LNCAP (cell line): ENCODE results near the gene SLC6A18.

ENCODE experiments used
- TF ChIP-seq, protein P1 (sequence below): fragments of 450-650 bp; IDR thresholded peaks from 2 replicates; pipeline ENCODE4 v1.5.1; 2017; ENCODE audit warnings: mild to moderate bottlenecking

The SLC6A18 gene

DNA sequence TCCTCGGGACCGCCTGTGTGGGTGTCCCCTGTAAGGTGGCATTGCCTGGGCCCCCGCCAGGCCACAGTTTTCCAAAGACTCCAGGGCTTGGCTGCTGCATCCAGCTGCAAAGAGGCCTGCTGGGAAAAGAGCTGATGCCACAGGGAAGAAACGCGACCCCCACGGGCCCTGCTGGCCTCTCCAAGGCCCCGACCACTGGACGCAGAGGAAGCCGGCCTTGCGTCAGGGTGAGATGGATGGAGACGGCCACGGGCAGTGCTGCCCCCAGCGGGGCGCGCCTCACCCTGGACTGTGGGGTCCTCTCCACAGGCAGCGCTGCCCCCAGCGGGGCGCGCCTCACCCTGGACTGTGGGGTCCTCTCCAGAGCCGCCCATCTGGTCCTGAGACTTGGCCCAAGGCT, 45.1 kb upstream of the SLC6A18 start:
- TF ChIP-seq, protein P1, sequence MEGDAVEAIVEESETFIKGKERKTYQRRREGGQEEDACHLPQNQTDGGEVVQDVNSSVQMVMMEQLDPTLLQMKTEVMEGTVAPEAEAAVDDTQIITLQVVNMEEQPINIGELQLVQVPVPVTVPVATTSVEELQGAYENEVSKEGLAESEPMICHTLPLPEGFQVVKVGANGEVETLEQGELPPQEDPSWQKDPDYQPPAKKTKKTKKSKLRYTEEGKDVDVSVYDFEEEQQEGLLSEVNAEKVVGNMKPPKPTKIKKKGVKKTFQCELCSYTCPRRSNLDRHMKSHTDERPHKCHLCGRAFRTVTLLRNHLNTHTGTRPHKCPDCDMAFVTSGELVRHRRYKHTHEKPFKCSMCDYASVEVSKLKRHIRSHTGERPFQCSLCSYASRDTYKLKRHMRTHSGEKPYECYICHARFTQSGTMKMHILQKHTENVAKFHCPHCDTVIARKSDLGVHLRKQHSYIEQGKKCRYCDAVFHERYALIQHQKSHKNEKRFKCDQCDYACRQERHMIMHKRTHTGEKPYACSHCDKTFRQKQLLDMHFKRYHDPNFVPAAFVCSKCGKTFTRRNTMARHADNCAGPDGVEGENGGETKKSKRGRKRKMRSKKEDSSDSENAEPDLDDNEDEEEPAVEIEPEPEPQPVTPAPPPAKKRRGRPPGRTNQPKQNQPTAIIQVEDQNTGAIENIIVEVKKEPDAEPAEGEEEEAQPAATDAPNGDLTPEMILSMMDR: no peak

DNA sequence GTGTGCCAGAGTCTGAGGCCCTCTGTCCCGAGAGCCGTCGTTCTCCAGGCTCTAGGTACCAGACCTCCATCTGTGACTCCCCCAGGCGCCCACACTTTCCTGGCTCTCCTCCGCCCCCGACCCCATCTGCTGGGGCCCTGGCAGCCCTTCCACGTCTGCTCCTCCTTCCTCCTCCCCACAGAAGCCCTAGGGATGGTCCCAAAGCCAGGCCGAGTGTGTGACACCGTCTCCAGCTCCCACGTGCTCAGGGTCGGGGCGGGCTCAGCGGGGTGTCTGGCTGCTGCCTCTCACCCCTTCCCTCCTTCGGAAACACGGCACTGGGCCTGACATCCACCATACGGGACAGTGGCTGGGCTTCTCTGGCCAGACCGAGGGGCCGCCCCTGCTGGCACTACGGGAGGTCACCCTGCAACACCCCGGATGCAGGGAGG, 44.3 kb upstream of the SLC6A18 start:
- TF ChIP-seq, protein P1: no peak

DNA sequence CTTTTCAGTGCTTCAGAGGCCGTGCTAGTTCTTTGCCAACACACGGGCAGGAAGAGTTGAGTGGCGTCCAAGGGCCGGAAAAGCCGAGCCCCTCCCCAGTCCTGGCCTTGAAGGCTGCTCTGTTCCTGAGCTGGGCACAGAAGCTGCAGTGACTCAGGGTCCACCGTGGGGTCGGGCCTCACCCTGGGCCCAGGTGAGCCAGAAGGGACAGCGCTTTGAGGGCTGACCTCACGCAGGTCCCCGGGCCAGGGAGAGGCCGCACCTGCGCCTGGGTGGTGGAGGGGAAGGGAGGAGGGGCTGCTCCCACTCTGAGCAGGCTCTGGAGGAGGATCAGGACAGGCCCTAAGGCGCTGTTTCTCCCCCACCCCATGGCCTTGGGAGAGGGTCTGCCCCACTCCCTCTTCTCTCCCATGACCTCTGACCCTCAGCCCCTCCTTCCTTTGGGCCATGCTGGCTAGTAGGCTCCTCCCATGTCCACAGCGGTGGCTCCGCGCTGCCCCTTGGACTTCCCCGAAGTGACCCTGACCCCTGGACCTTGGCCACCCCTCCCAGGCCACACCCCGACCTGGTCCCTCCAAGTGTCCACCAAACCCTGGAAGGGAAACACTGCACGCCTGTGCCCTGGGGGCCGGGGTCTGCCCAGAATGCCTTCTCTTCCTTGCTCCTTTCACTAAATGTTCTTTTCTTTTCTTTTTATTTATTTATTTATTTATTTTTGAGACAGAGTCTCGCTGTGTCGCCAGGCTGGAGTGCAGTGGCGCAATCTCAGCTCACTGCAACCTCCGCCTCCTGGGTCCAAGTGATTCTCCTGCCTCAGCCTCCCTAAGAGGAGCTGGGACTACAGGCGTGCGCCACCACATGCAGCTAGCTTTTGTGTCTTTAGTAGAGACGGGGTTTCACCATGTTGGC, 43.5 kb upstream of the SLC6A18 start:
- TF ChIP-seq, protein P1: no peak

DNA sequence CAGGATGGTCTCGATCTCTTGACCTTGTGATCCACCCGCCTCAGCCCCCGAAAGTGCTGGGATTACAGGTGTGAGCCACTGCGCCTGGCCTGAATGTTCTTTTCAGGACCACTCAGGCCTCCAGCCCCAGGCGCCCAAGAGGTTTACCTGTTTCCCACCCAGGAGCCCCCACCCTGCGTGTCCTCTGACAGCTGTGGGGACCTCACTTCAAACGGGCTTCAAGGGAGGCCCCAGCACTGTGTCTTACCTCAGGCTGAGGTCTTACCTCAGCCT, 42.9 kb upstream of the SLC6A18 start:
- TF ChIP-seq, protein P1: no peak

DNA sequence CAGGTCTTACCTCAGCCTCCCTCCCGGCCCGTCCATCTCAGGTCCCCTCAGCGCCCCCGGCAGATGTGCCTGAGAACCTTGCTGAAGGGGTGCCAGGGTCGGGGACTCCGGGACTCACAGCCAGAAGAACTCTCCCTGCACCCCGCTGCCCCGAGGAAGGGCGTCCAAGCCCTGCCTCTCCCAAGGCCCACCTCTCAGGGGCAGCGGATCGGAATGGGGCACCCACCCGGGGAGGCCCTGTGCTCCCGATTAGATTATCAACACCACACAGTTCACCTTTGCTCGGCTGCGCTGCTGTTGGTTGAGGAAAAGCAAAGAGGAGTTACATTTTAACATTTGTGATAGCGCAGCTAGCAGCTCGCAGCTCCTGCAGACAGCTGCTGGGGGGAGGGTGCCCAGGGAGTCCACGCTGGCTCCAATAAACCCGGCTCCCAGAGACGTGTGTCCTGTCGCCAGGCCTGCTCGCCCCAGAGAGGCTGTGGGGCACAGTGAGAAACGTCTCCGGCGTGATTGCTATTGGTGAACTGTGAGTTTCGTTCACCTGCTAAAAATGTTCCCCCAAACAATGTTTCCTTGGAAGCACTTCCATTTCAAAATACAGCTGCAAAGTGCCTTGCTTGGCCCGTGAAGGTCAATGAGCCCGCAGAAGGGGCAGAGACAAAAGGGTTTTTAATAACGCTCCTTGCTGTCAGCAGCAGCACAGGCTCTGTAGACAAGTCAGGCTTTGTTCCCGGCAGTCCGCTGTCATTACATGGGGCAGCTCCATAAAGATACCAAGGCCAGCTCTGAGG, 42.4 kb upstream of the SLC6A18 start:
- TF ChIP-seq, protein P1: no peak

DNA sequence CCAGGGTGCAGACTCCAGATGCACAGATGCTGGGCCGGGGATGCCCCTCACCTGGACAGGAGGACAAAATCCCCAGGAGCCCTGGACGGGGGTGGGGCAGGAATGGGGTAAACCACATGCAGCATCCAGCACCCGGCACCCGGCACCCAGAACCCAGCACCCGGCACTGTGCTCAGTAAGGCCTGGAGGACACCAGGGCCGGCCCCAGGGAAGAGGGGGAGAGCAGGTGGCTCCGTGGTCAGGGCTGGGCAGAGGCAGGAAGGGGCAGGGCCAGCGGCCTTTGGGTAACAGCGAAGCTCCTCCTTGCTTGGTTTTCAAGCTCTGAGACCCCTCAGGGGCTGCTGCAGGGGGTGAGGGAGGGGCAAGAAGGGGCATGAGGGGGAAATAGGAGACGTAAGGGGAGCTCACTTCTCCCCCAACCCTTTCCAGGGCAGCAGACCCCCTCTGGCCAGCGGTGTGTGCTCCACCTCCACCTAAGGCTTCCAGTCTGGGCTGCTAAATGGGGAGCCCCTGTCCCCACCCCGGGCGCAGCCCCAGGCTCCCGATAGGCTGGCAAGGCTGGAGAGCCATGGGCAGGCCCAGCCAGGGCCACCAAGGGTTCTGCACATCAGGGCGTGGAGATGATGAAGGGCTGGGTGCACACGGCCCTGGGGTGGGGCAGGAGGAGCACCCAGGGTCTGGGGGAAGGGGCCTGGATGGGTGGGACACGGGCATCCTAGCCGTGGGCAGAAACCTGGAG, 41.6 kb upstream of the SLC6A18 start:
- TF ChIP-seq, protein P1: no peak

DNA sequence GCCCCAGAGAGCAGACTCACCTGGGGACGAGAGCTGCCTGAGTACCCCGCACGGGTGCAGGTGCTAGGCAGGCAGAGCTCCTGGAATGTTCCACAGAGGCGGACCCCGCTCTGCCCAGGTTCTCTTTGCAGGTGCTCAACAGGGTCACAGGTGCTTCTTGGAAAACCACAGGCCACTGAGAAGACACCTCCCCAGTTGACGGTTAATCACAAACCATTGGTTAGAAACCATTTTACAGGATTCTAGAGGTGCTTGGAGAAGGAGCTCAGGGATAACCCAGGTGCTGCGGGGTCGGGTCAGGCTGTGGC, 41.1 kb upstream of the SLC6A18 start:
- TF ChIP-seq, protein P1: no peak
